ENCODE results near the gene GRHPR. TPM values are rescaled to one million over a fixed set of nuclear protein-coding genes. Genes with fewer than 3 reads are reported as not detected.

Gene GRHPR
- total and polyA plus RNA-seq, 2 of the 4 experiments (the other 2 are of a cell fraction): 182 to 191 TPM

DNA sequence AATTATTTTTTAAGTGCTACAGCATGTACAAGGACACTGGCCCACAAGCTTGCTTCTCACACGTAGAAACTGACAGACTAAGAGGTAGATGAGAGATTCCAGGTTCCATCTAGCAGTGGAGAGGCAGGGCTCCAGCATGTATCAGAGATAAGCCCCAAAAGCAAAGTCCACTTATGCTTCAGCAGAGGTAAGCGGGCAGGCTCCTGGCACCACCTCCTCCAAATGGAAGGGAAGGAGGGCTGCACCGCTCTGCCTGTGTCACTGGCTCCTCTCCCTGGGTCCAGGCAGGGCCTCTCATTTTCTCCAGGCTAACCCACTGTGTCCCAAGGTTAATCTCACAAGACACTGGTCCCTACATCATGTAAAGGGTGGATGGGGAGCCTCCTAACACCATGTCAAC, 15.9 kb downstream of the GRHPR start:
- H3K18ac ChIP-seq (ENCODE audit: low read depth, low read length): no peak overlapping the region
- no peak overlapping the region for H2AFZ ChIP-seq (replicated peaks; ENCODE audit: low read length, poor library complexity)
- no peak overlapping the region for H3K56ac ChIP-seq (ENCODE audit: extremely low read depth, insufficient read depth, low read length)
- no peak overlapping the region for H2BK15ac ChIP-seq (ENCODE audit: low read depth, low read length)
- no peak overlapping the region for H3K4ac ChIP-seq (ENCODE audit: low read depth, low read length)
- no peak overlapping the region for H2BK20ac ChIP-seq (ENCODE audit: low read depth, low read length)
- no peaks in the 10 kb centered on the region for H3K9me3 ChIP-seq (ENCODE audit: control insufficient read depth, insufficient read depth, low read length)
- no peak overlapping the region for H3K4me2 ChIP-seq (ENCODE audit: low read depth, low read length)
- peaks cover 9% of the 10 kb centered on the region for H3K4me1 ChIP-seq (ENCODE audit: control insufficient read depth, insufficient read depth, low read length)
- H2BK5ac ChIP-seq (ENCODE audit: low read depth, low read length, poor library complexity, severe bottlenecking): no peak overlapping the region
- H3K4me3 ChIP-seq (ENCODE audit: insufficient read depth, low read depth, low read length): no peak overlapping the region
- no peak overlapping the region for H4K8ac ChIP-seq (ENCODE audit: low read depth in 2 of 2, low read length in 2 of 2)
- peaks cover 65% of the 10 kb centered on the region for H3K36me3 ChIP-seq (ENCODE audit: control insufficient read depth, insufficient read depth, low read length)
- H3K23ac ChIP-seq (ENCODE audit: low read depth, low read length): no peak overlapping the region
- H3K14ac ChIP-seq (replicated peaks; ENCODE audit: low read depth, low read length): no peak overlapping the region
- DNase-seq (no peak), ATAC-seq (ENCODE audit: low read depth) (no peak)
- dilution Hi-C loops (cut with HindIII; ENCODE audit: low sequenced_read_pairs, unreplicated experiment): no loop called here
- no peak overlapping the region for H2BK120ac ChIP-seq (ENCODE audit: low read depth, low read length)
- peaks cover 13% of the 10 kb centered on the region for H3K9me1 ChIP-seq (ENCODE audit: insufficient read depth, low read length)
- in situ Hi-C loops (cut with MboI; ENCODE audit: low sequenced_read_pairs): no loop called here
- TF ChIP-seq POLR2A (IDR thresholded peaks at IDR 0.05; ENCODE audit: low read depth, low read length) (no peak), FOS (IDR thresholded peaks at IDR 0.05; ENCODE audit: low read depth, low read length) (no peak), CEBPB (IDR thresholded peaks at IDR 0.05; ENCODE audit: low read depth, low read length) (no peak), SMC3 (IDR thresholded peaks at IDR 0.05; ENCODE audit: low read depth, low read length) (no peak), BHLHE40 (IDR thresholded peaks at IDR 0.05; ENCODE audit: low read depth, low read length) (no peak), RCOR1 (IDR thresholded peaks at IDR 0.05; ENCODE audit: insufficient replicate concordance, low read length) (no peak), MXI1 (IDR thresholded peaks at IDR 0.05; ENCODE audit: borderline replicate concordance, low read depth, low read length) (no peak), CHD1 (IDR thresholded peaks at IDR 0.05; ENCODE audit: low read depth, low read length) (no peak), MAZ (IDR thresholded peaks at IDR 0.05; ENCODE audit: borderline replicate concordance, low read depth, low read length) (no peak)
- TF ChIP-seq, protein P1, sequence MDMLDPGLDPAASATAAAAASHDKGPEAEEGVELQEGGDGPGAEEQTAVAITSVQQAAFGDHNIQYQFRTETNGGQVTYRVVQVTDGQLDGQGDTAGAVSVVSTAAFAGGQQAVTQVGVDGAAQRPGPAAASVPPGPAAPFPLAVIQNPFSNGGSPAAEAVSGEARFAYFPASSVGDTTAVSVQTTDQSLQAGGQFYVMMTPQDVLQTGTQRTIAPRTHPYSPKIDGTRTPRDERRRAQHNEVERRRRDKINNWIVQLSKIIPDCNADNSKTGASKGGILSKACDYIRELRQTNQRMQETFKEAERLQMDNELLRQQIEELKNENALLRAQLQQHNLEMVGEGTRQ (IDR thresholded peaks at IDR 0.05; ENCODE audit: low read depth, low read length): no peak
- TF ChIP-seq, protein P2, sequence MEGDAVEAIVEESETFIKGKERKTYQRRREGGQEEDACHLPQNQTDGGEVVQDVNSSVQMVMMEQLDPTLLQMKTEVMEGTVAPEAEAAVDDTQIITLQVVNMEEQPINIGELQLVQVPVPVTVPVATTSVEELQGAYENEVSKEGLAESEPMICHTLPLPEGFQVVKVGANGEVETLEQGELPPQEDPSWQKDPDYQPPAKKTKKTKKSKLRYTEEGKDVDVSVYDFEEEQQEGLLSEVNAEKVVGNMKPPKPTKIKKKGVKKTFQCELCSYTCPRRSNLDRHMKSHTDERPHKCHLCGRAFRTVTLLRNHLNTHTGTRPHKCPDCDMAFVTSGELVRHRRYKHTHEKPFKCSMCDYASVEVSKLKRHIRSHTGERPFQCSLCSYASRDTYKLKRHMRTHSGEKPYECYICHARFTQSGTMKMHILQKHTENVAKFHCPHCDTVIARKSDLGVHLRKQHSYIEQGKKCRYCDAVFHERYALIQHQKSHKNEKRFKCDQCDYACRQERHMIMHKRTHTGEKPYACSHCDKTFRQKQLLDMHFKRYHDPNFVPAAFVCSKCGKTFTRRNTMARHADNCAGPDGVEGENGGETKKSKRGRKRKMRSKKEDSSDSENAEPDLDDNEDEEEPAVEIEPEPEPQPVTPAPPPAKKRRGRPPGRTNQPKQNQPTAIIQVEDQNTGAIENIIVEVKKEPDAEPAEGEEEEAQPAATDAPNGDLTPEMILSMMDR (conservative IDR thresholded peaks at IDR 0.05; ENCODE audit: low read depth, low read length): no peak
- TF ChIP-seq, protein P3, sequence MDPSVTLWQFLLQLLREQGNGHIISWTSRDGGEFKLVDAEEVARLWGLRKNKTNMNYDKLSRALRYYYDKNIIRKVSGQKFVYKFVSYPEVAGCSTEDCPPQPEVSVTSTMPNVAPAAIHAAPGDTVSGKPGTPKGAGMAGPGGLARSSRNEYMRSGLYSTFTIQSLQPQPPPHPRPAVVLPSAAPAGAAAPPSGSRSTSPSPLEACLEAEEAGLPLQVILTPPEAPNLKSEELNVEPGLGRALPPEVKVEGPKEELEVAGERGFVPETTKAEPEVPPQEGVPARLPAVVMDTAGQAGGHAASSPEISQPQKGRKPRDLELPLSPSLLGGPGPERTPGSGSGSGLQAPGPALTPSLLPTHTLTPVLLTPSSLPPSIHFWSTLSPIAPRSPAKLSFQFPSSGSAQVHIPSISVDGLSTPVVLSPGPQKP (IDR thresholded peaks at IDR 0.05; ENCODE audit: borderline replicate concordance, low read depth, low read length): no peak
- no peak overlapping the region for H4K91ac ChIP-seq (ENCODE audit: insufficient read depth, low read depth, low read length)
- ChIA-PET CTCF (no interaction called here), POLR2A (ENCODE audit: unreplicated experiment) (no interaction called here)
- H2AK5ac ChIP-seq (ENCODE audit: low read depth, low read length): no peak overlapping the region
- no peak overlapping the region for H3K9ac ChIP-seq (ENCODE audit: low read depth, low read length)
- WGBS, 2 experiments (ENCODE audit: extremely low coverage in 2 of 2, insufficient read length in 1 of 2): 100% methylated on average over 1 of the region's 3 CpGs; no CpG with 5 or more reads in 1 of the 2 experiments
- H3K79me1 ChIP-seq (ENCODE audit: low read depth in 1 of 2, low read length in 2 of 2): peaks cover 60 to 73% of the 10 kb centered on the region in 2 experiments
- H4K5ac ChIP-seq (ENCODE audit: low read depth, low read length): no peak overlapping the region
- BruUV-seq (replicated peaks): no TSS peak
- H4K20me1 ChIP-seq (ENCODE audit: insufficient read depth, low read length): peaks cover 22% of the 10 kb centered on the region; the same call in 1 of the 2 replicates
- H3K27ac ChIP-seq (ENCODE audit: insufficient read depth, low read length): no peak overlapping the region
- intact Hi-C loops (cut with micrococcal nuclease): no loop called here
- no peak overlapping the region for H2AK9ac ChIP-seq (replicated peaks; ENCODE audit: low read depth, low read length, poor library complexity)
- no peaks in the 10 kb centered on the region for H3K27me3 ChIP-seq (ENCODE audit: control insufficient read depth, insufficient read depth, low read length)
